NCI-H2171 treated with DMSO at 0.1 percent for 48 hours (cell line): ENCODE data around the gene AUTS2.

Source experiments
- DNase-seq: peaks from one replicate; lab custom pipeline; 2025; lab: John Stamatoyannopoulos, UW

The AUTS2 gene

GRCh38 chr7:70188901-70189650 is 590.8 kb downstream of the AUTS2 start:
- DNase-seq = no peak

- no peak for DNase-seq
Observed at GRCh38 chr7:70189776-70190175, 591.5 kb downstream of the AUTS2 start.

- no peak for DNase-seq
Observed at GRCh38 chr7:70190281-70190680, 592.0 kb downstream of the AUTS2 start.

GRCh38 chr7:70193514-70193913 is 595.2 kb downstream of the AUTS2 start:
- DNase-seq = peak; percentile 32

GRCh38 chr7:70208236-70209063 is 610.2 kb downstream of the AUTS2 start:
- DNase-seq = no peak

- no peak for DNase-seq
Observed at GRCh38 chr7:70210200-70210935, 612.1 kb downstream of the AUTS2 start.

GRCh38 chr7:70210936-70211310 is 612.6 kb downstream of the AUTS2 start:
- peak; percentile 62 for DNase-seq

- peak; percentile 71 for DNase-seq
Observed at GRCh38 chr7:70212281-70212680, 614.0 kb downstream of the AUTS2 start.

GRCh38 chr7:70214071-70214470 is 615.8 kb downstream of the AUTS2 start:
- DNase-seq = no peak

- DNase-seq = no peak
Observed at GRCh38 chr7:70215491-70215890, 617.2 kb downstream of the AUTS2 start.

GRCh38 chr7:70217571-70217970 is 619.3 kb downstream of the AUTS2 start:
- DNase-seq = no peak

- DNase-seq = no peak
Observed at GRCh38 chr7:70218006-70218405, 619.7 kb downstream of the AUTS2 start.

- no peak for DNase-seq
Observed at GRCh38 chr7:70219061-70219460, 620.8 kb downstream of the AUTS2 start.

GRCh38 chr7:70229242-70229641 is 631.0 kb downstream of the AUTS2 start:
- peak; percentile 23 for DNase-seq

- no peak for DNase-seq
Observed at GRCh38 chr7:70230761-70231160, 632.5 kb downstream of the AUTS2 start.

GRCh38 chr7:70233776-70234175 is 635.5 kb downstream of the AUTS2 start:
- no peak for DNase-seq

GRCh38 chr7:70237256-70237655 is 639.0 kb downstream of the AUTS2 start:
- DNase-seq = peak; percentile 28

GRCh38 chr7:70237831-70238575 is 639.7 kb downstream of the AUTS2 start:
- DNase-seq = peak; percentile 53

GRCh38 chr7:70239918-70240317 is 641.6 kb downstream of the AUTS2 start:
- DNase-seq = peak; percentile 37

GRCh38 chr7:70240873-70241272 is 642.6 kb downstream of the AUTS2 start:
- DNase-seq = no peak

GRCh38 chr7:70241536-70242175 is 643.4 kb downstream of the AUTS2 start:
- no peak for DNase-seq
